T-cell (primary cell): ENCODE results near the gene INPP4A. TPM values are rescaled to one million over a fixed set of nuclear protein-coding genes. Genes with fewer than 3 reads are reported as not detected.
A peak's percentile ranks its signal among the peaks of the same experiment; 100 is the strongest.

Experiments
- ATAC-seq, 4 experiments: fragments of 200-7000 bp in 3 of 4; fragments of 150-1000 bp in 1 of 4; cut with Tn5 transposase; replicated peaks in 1 of 4; 1 replicate in 3 of 4; 2 replicates in 1 of 4; pipeline ENCODE4 v1.10.0; 2021; ENCODE audit warnings: moderate library complexity in 3 of 4, mild to moderate bottlenecking in 2 of 4, moderate number of reproducible peaks in 1 of 4
- CTCF ChIA-PET, 2 donors: fragments of 300-600 bp; sonication (Branson Sonifier 250); formaldehyde crosslinking; loops; one replicate each; lab custom pipeline; 2022; ENCODE audit warnings: antibody characterized with exemption in 2 of 2; lab: Charles Lee
- POLR2A ChIA-PET, 2 donors: fragments of 300-600 bp; sonication (Branson Sonifier 250); formaldehyde crosslinking; loops; one replicate each; lab custom pipeline; 2022; ENCODE audit warnings: antibody characterized with exemption in 2 of 2; lab: Charles Lee
- DNase-seq, 35 experiments: peaks; one replicate each; pipeline versions ENCODE4 v3.0.0 to v3.0.0-alpha.2; 2013 to 2023
- H3K27ac ChIP-seq: one replicate; pipeline ENCODE4 v1.5.1; 2013; ENCODE audit warnings: low read length
- H3K27me3 ChIP-seq, 2 experiments: replicated peaks in 1 of 2; 1 replicate in 1 of 2; 2 replicates in 1 of 2; pipeline versions ENCODE4 v1.6.1 to v1.7.0; 2013; ENCODE audit warnings: low read length in 1 of 2, mixed read lengths in 1 of 2; ENCODE audit not compliant: control insufficient read depth in 2 of 2, insufficient read depth in 2 of 2; ENCODE audit errors: extremely low read depth in 1 of 2
- H3K36me3 ChIP-seq, 2 donors: 1 replicate in 1 of 2; 2 replicates in 1 of 2; pipeline versions ENCODE4 v1.6.1 to v1.7.0; 2013; ENCODE audit warnings: low read length in 1 of 2; ENCODE audit not compliant: control insufficient read depth in 2 of 2, insufficient read depth in 1 of 2; ENCODE audit errors: extremely low read depth in 1 of 2
- H3K4me1 ChIP-seq, 2 experiments: 1 replicate in 1 of 2; 2 replicates in 1 of 2; pipeline versions ENCODE4 v1.6.1 to v1.7.0; 2013; ENCODE audit warnings: low read length in 2 of 2, mixed read lengths in 1 of 2; ENCODE audit not compliant: insufficient read depth in 2 of 2, control insufficient read depth in 1 of 2; ENCODE audit errors: extremely low read depth in 1 of 2
- H3K4me3 ChIP-seq, 2 donors: 1 replicate in 1 of 2; 2 replicates in 1 of 2; pipeline versions ENCODE4 v1.5.1 to v1.7.0; 2013; ENCODE audit warnings: mild to moderate bottlenecking in 2 of 2, low read length in 1 of 2, moderate library complexity in 1 of 2; ENCODE audit not compliant: control insufficient read depth in 1 of 2; ENCODE audit errors: extremely low read depth in 1 of 2
- H3K9me3 ChIP-seq: 2 replicates; pipeline ENCODE4 v1.7.0; 2013
- H3K27ac Mint-ChIP-seq, 2 donors: one replicate each; pipeline ENCODE4 v1.8.0; 2020 to 2021; ENCODE audit warnings: mild to moderate bottlenecking in 2 of 2, mixed read lengths in 2 of 2
- H3K27me3 Mint-ChIP-seq, 2 donors: one replicate each; pipeline ENCODE4 v1.8.0; 2021 to 2022; ENCODE audit warnings: mixed read lengths in 2 of 2
- H3K36me3 Mint-ChIP-seq: one replicate; pipeline ENCODE4 v1.8.0; 2021; ENCODE audit warnings: mixed read lengths
- H3K4me1 Mint-ChIP-seq, 3 donors: one replicate each; pipeline ENCODE4 v1.8.0; 2020 to 2022; ENCODE audit warnings: mixed read lengths in 3 of 3, mild to moderate bottlenecking in 1 of 3
- H3K4me3 Mint-ChIP-seq, 3 donors: one replicate each; pipeline ENCODE4 v1.8.0; 2020 to 2022; ENCODE audit warnings: mild to moderate bottlenecking in 3 of 3, mixed read lengths in 3 of 3, moderate library complexity in 3 of 3
- H3K9me3 Mint-ChIP-seq, 3 donors: one replicate each; pipeline ENCODE4 v1.8.0; 2020 to 2022; ENCODE audit warnings: mixed read lengths in 3 of 3
- WGBS: methylation state at CpG from one replicate; pipeline ENCODE4 v1.1.5; 2013; ENCODE audit warnings: missing lambda C conversion rate; ENCODE audit not compliant: insufficient coverage; 5-methylcytosine and 5-hydroxymethylcytosine counted together
- total RNA-seq, 35 experiments: library from RNA in 6 of 35; stranded (reverse) in 6 of 35; fragments of 120-200 nt in 1 of 35; gene quantifications; one replicate each; pipeline versions ENCODE4 v1.2.1 to v1.2.4 and lab custom pipeline; 2013 to 2026

Gene INPP4A
- total RNA-seq, 5 donors from 2014 or later (not counting 1 experiment from before 2014, with no cell fraction given) = 126 to 153 (median 136) TPM

DNA sequence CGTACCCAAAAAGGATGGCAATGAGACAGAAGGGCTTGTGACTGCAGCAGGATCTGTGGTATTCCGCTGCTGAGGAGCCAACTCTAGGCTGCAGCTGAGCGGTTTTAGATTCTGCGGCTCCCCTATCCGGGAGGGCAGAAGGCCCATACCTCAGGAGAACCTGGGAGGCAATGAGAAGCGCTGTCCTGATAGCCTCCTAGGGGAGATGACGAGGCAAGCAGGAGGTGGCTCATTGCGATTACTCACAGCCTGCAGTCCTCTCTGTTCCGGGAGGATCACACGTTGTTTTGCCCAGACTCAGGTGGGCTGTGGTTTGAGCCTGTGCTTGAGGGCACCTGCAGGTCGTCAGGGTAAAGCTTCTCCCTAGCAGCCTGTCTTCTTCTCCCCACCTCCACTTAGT lies 98.6 kb downstream of the INPP4A start:
- H3K27ac Mint-ChIP-seq = peak overlapping the region in 1 of 2 donors; percentile 64
- no peak overlapping the region for H3K4me3 Mint-ChIP-seq
- H3K36me3 ChIP-seq = peaks cover 37 to 89% of the 10 kb centered on the region in 2 donors
- H3K9me3 Mint-ChIP-seq = no peaks in the 10 kb centered on the region
- H3K36me3 Mint-ChIP-seq = peaks cover 75% of the 10 kb centered on the region
- H3K9me3 ChIP-seq = no peaks in the 10 kb centered on the region
- H3K4me3 ChIP-seq = no peak overlapping the region
- ChIA-PET POLR2A (interaction anchor here in 1 of 2 donors (0.6 kb wide), 1 partner anchor 14 kb away, joined by 3 read pairs; no protein-coding TSS in a partner anchor), CTCF (no interaction called here)
- WGBS = 95% methylated on average over 11 of the region's 11 CpGs
- no peaks in the 10 kb centered on the region for H3K27me3 ChIP-seq
- DNase-seq = no peak
- H3K4me1 ChIP-seq = peaks cover 0 to 22% of the 10 kb centered on the region in 2 experiments
- H3K27me3 Mint-ChIP-seq = no peaks in the 10 kb centered on the region
- H3K4me1 Mint-ChIP-seq = peaks cover 21 to 41% (median 25%) of the 10 kb centered on the region in 3 donors
- ATAC-seq = no peak
- H3K27ac ChIP-seq = no peak overlapping the region

DNA sequence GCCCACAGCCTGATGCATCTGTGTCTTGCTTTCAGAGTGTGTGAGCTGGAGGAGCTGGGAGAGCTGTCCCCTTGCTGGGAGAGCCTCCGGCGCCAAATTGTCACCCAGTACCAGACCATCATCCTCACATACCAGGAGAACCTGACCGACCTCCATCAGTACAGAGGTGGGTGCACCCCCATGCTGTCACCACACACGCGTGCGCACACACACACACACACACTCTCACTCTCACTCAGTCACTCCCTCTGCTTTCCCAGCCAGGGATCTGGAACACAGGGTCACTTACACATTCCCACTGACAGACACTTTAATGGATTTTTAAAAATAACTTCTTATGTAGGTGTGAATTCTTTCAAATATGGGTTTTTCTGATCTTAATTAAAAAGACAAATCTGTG lies 99.2 kb downstream of the INPP4A start:
- ATAC-seq = no peak
- WGBS = 92% methylated on average over 3 of the region's 6 CpGs
- Histone ChIP-seq H3K27me3 (no peaks in the 10 kb centered on the region), H3K4me1 (peaks cover 0 to 25% of the 10 kb centered on the region in 2 experiments), H3K27ac (no peak overlapping the region), H3K9me3 (no peaks in the 10 kb centered on the region), H3K36me3 (peaks cover 37 to 84% of the 10 kb centered on the region in 2 donors), H3K4me3 (no peak overlapping the region)
- no peak overlapping the region for H3K4me3 Mint-ChIP-seq
- ChIA-PET CTCF (no interaction called here), POLR2A (no interaction called here)
- peaks cover 24 to 42% (median 30%) of the 10 kb centered on the region in 3 donors for H3K4me1 Mint-ChIP-seq
- H3K27ac Mint-ChIP-seq = peak overlapping the region in 1 of 2 donors; percentile 64
- no peaks in the 10 kb centered on the region for H3K27me3 Mint-ChIP-seq
- peaks cover 71% of the 10 kb centered on the region for H3K36me3 Mint-ChIP-seq
- no peak for DNase-seq
- no peaks in the 10 kb centered on the region for H3K9me3 Mint-ChIP-seq

DNA sequence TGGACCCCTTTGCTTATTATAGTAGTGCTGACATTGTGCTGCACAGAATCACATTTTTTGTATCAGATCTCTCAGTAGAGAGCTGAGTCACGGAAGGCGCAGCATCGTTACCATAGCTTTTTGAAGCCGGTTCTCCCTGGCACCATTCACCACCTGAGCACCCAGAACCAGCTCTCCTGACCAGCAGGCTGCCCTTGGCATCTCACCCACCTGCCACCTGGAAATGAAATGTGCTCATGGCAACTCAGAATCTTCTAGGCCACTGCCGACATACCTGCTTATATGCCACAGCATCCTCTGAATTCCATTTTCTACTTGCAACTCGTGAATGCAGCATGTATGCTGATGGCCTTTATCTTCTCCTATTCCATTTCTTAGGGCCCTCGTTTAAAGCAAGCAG lies 100.9 kb downstream of the INPP4A start:
- H3K36me3 ChIP-seq = peaks cover 33 to 81% of the 10 kb centered on the region in 2 donors
- WGBS = 100% methylated on average over 6 of the region's 7 CpGs
- Mint-ChIP-seq H3K4me1 (peaks cover 34 to 46% (median 40%) of the 10 kb centered on the region in 3 donors), H3K36me3 (peaks cover 62% of the 10 kb centered on the region), H3K9me3 (no peaks in the 10 kb centered on the region), H3K4me3 (no peak overlapping the region), H3K27ac (peak overlapping the region in 1 of 2 donors; percentile 33), H3K27me3 (no peaks in the 10 kb centered on the region)
- DNase-seq (no peak), ATAC-seq (no peak)
- no peak overlapping the region for H3K4me3 ChIP-seq
- H3K4me1 ChIP-seq = peaks cover 0 to 42% of the 10 kb centered on the region in 2 experiments
- no peaks in the 10 kb centered on the region for H3K9me3 ChIP-seq
- POLR2A ChIA-PET = interaction anchor here in 1 of 2 donors (0.5 kb wide), 1 partner anchor 57 kb away, joined by 7 read pairs; no protein-coding TSS in a partner anchor
- CTCF ChIA-PET = no interaction called here
- no peak overlapping the region for H3K27ac ChIP-seq
- H3K27me3 ChIP-seq = no peaks in the 10 kb centered on the region

DNA sequence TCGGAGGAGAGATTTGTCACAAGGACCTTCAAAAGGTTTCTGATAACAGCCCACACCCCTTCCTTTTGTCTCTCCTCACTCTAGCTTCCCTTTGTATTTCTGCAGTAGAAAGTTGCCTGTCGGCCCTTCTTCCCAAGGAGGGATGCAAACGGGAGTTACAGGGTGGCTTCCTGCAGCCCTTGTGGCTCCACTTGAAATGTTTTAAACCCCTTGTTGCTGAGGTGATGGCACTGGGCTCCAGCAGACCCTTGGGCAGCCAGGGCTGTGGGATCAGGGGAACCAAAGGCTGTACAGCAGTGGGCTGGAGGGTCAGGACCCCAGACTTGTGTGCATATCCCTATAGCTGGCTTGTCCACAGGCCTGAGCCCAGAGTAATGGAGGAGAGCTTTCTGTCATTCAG lies 101.5 kb downstream of the INPP4A start:
- Mint-ChIP-seq H3K27ac (peak overlapping the region; percentile 22 to 24), H3K9me3 (no peaks in the 10 kb centered on the region), H3K4me1 (peaks cover 38 to 52% (median 44%) of the 10 kb centered on the region in 3 donors), H3K4me3 (no peak overlapping the region), H3K27me3 (no peaks in the 10 kb centered on the region), H3K36me3 (peaks cover 64% of the 10 kb centered on the region)
- CTCF ChIA-PET = interaction anchor here in 1 of 2 donors (0.8 kb wide), 1 partner anchor 15 kb away, joined by 3 read pairs; no protein-coding TSS in a partner anchor
- DNase-seq (no peak), ATAC-seq (no peak)
- Histone ChIP-seq H3K4me3 (no peak overlapping the region), H3K9me3 (no peaks in the 10 kb centered on the region), H3K4me1 (peaks cover 0 to 48% of the 10 kb centered on the region in 2 experiments), H3K27me3 (no peaks in the 10 kb centered on the region), H3K27ac (no peak overlapping the region), H3K36me3 (peaks cover 29 to 86% of the 10 kb centered on the region in 2 donors)
- no CpG with 5 or more reads among the region's 3 CpGs for WGBS
- POLR2A ChIA-PET = no interaction called here

DNA sequence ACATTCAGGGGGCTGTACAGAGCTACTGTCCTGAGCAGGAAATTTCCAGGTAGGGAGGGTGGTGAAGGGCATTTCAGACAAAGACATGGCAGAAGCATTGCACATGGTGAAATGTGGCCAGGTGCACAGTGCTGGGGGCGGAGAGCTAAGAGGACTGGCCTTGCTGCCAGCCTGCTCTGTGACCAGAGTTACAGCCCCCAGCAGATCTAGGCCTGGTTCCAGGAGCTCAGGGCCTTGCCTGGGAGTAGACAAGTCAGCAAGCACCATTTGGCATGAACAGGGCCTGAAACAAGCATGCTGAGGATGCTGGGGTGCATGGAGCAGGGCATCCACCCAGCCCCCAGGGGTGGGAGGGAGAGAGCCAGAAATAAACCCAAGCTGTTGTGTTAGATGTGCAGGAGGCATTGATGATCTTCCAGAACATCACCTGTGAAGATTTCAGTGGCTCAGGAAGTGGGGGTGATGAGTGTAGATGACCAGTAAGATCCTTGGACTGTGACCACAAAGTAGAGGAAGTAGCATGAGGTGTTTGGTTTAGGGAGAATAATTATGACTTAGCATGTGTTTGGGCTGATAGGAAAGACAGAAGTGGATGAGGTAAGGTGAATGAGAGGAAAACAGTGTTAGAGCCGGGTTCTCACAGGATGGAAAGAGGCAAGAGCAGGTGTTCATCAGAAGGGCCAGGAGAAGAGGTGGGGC lies 102.6 kb downstream of the INPP4A start:
- WGBS = 96% methylated on average over 2 of the region's 2 CpGs
- peak overlapping the region; percentile 53 to 73 for H3K27ac Mint-ChIP-seq
- peaks cover 42 to 55% (median 48%) of the 10 kb centered on the region in 3 donors for H3K4me1 Mint-ChIP-seq
- DNase-seq (no peak), ATAC-seq (no peak)
- H3K9me3 Mint-ChIP-seq = no peaks in the 10 kb centered on the region
- H3K36me3 ChIP-seq = peaks cover 37 to 89% of the 10 kb centered on the region in 2 donors
- H3K27me3 Mint-ChIP-seq = no peaks in the 10 kb centered on the region
- H3K27ac ChIP-seq = no peak overlapping the region
- H3K36me3 Mint-ChIP-seq = peaks cover 68% of the 10 kb centered on the region
- H3K4me3 Mint-ChIP-seq = no peak overlapping the region
- no peaks in the 10 kb centered on the region for H3K27me3 ChIP-seq
- CTCF ChIA-PET = no interaction called here
- POLR2A ChIA-PET = no interaction called here
- H3K9me3 ChIP-seq = no peaks in the 10 kb centered on the region
- peaks cover 0 to 52% of the 10 kb centered on the region in 2 experiments for H3K4me1 ChIP-seq
- no peak overlapping the region for H3K4me3 ChIP-seq

DNA sequence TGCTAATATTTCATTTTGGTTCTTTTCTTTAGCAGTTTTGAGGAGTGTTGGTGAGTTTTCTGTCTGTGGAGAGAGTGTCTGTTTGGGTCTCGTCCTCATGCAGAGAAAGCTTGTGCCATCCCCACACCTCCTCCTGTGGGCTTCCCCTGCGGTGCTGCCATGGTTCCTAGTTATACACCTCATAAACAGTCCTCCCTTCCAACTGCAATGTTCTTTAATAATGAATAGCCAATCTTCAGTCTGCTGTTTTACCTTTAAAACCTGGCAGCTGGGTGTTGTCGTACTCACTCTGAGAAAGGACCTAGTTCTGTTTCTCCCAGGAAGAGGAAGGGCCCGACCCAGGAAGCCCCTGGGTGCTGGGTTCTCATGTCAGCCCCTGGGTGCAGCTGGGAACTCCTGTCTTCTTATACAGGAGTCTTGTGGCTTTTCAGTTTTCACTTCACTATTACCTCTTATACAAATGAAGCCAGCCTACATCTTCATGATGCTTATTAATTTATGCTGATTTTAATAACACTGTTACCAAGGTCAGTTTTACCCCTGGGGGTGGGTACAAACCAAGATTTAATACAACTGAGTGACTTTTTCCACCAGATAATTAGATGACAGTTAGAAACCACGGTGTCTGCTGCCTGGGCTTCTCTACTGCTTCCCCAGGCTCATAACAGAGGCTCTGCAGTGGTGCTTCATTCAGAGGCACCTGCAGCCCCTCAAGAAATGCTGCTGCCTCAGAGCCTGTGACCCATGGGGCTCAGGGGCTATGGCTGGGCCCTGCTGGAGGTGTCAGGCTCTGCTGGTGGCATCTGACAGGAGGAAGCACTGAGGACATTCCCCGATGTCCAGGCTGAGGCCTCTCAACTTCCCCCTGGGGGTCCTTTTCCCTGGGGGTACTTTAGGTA lies 104.5 kb downstream of the INPP4A start:
- Mint-ChIP-seq H3K27me3 (no peaks in the 10 kb centered on the region), H3K4me1 (peaks cover 42 to 56% (median 50%) of the 10 kb centered on the region in 3 donors), H3K9me3 (no peaks in the 10 kb centered on the region), H3K27ac (peak overlapping the region; percentile 28 to 44), H3K4me3 (no peak overlapping the region), H3K36me3 (peaks cover 66% of the 10 kb centered on the region)
- Histone ChIP-seq H3K36me3 (peaks cover 35 to 89% of the 10 kb centered on the region in 2 donors), H3K4me3 (no peak overlapping the region), H3K9me3 (no peaks in the 10 kb centered on the region), H3K4me1 (peaks cover 0 to 52% of the 10 kb centered on the region in 2 experiments), H3K27me3 (no peaks in the 10 kb centered on the region), H3K27ac (no peak overlapping the region)
- ATAC-seq = no peak
- 50% methylated on average over 2 of the region's 6 CpGs for WGBS
- DNase-seq = peak in 2 of 35 experiments; percentile 11 to 20
- ChIA-PET CTCF (no interaction called here), POLR2A (no interaction called here)
